BE2C (cell line): ENCODE data around the gene HECA.

Source experiments
- DNase-seq: peaks from one replicate; pipeline ENCODE4 v3.0.0-alpha.2; 2020
- H3K27me3 ChIP-seq: fragments of 250-450 bp; sonication (Bioruptor Pico); 2 replicates; pipeline ENCODE4 v1.5.1; 2020; ENCODE audit warnings: mild to moderate bottlenecking
- H3K36me3 ChIP-seq: fragments of 250-450 bp; sonication (Bioruptor Pico); 2 replicates; pipeline ENCODE4 v1.5.1; 2020; ENCODE audit warnings: mild to moderate bottlenecking
- H3K4me1 ChIP-seq: fragments of 250-450 bp; sonication (Bioruptor Pico); 2 replicates; pipeline ENCODE4 v1.5.1; 2020
- H3K4me3 ChIP-seq: 2 replicates; pipeline ENCODE4 v1.5.1; 2011; ENCODE audit warnings: low read depth, low read length
- H3K9me3 ChIP-seq: fragments of 250-450 bp; sonication (Bioruptor Pico); 2 replicates; pipeline ENCODE4 v1.5.1; 2020
- CTCF ChIP-seq: IDR thresholded peaks from 2 replicates; pipeline ENCODE4 v1.5.1; 2012; ENCODE audit warnings: mild to moderate bottlenecking, low read depth, low read length

The HECA gene

DNA sequence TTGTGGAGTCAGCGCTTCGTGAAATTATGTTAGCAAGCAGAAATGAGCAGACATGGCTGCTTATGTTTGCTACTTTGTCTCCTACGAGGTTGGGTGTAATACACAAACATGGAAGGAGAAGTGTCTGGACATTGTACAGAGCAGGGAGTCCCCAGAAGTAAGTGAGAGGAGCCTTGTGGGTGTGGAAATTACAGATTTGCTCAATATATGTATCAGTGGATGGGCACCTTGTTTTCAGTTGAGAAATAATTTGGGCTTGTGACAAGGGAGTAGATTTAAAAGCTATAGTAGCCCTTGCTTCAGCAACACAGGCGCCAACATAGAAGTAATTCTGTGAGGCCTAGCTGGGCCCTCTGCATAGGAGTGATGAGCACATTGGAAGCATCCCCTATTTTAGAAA is 49.2 kb downstream of the HECA start:
- no peak for DNase-seq
- Histone ChIP-seq H3K27me3 (no peaks in the 10 kb centered on the region), H3K36me3 (no peaks in the 10 kb centered on the region), H3K4me3 (no peak overlapping the region), H3K9me3 (no peaks in the 10 kb centered on the region), H3K4me1 (no peaks in the 10 kb centered on the region)
- TF ChIP-seq CTCF, result no peak

DNA sequence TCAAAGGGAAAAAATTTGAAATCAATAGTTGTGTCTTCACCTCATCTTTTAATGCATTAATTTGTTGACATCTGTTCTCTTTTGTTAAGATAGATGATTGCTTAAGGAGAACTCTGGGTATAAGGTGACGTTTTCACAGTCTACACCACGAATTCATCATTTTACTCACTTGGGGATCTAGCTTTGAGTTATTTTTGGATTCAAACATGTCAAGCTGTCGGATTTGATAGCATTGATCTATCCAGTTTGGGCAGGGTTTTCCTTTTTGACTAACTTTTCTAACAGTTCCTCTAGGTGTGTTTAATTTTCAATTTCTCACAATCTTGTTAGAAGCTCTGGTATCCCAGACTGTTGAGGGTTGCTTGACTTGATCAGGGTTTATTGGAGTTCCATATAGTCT is 49.6 kb downstream of the HECA start:
- H3K36me3 ChIP-seq, result no peaks in the 10 kb centered on the region
- no peak overlapping the region for H3K4me3 ChIP-seq
- no peaks in the 10 kb centered on the region for H3K27me3 ChIP-seq
- H3K4me1 ChIP-seq, result no peaks in the 10 kb centered on the region
- no peak for DNase-seq
- TF ChIP-seq CTCF, result no peak
- H3K9me3 ChIP-seq, result no peaks in the 10 kb centered on the region

DNA sequence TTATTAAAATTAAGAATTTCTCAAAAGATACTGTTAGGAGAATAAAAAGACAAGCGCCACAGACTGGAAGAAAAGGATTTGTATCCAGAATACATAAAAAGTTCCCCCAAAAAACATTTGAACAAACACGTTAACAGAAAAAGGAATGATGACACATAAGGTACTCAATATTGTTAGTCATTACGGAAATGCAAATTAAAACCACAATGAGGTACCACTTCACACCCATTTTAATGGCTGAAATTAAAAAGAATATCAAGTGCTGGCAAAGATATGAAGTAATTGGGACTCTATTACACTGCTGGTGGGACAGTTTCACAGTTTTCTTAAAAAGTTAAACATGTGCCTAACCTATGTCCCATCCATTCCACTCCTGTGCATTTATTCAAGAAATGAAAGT is 51.4 kb downstream of the HECA start:
- Histone ChIP-seq H3K4me1 (no peaks in the 10 kb centered on the region), H3K36me3 (no peaks in the 10 kb centered on the region), H3K4me3 (no peak overlapping the region), H3K27me3 (no peaks in the 10 kb centered on the region), H3K9me3 (no peaks in the 10 kb centered on the region)
- no peak for TF ChIP-seq CTCF
- no peak for DNase-seq

- TF ChIP-seq CTCF, result no peak
These were observed 51.8 kb downstream of the HECA start for GRCh38 chr6:139186692-139187091.

DNA sequence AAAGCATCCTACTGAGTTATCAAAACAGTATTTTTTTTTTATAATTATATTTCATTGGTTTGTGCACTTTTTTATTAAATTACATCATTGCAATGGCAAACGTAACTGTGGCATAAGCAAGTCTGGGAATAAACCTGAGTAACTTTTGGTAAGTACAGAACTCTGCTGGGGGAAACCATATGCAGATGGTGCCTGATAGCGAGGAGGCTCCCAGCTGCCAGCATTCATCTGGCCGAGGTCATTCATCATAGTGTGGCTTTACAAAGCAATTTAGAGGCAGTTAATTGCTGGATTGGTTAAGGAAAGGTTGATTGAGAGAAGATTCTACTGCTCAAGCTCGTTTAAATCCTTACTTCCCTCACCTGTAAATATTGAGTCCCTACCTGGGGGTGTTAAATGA is 52.6 kb downstream of the HECA start:
- Histone ChIP-seq H3K4me3 (no peak overlapping the region), H3K9me3 (no peaks in the 10 kb centered on the region), H3K4me1 (no peaks in the 10 kb centered on the region), H3K36me3 (no peaks in the 10 kb centered on the region), H3K27me3 (no peaks in the 10 kb centered on the region)
- no peak for DNase-seq
- no peak for TF ChIP-seq CTCF

More at GRCh38 chr6:139186692-139187091, 51.8 kb downstream of the HECA start:
- H3K9me3 ChIP-seq, result no peaks in the 10 kb centered on the region
- H3K4me1 ChIP-seq, result no peaks in the 10 kb centered on the region
- H3K4me3 ChIP-seq, result no peak overlapping the region
- no peak for DNase-seq
- no peaks in the 10 kb centered on the region for H3K36me3 ChIP-seq
- H3K27me3 ChIP-seq, result no peaks in the 10 kb centered on the region

GRCh38 chr6:139189665-139190064 is 54.8 kb downstream of the HECA start:
- no peaks in the 10 kb centered on the region for H3K27me3 ChIP-seq
- H3K36me3 ChIP-seq, result no peaks in the 10 kb centered on the region
- H3K9me3 ChIP-seq, result no peaks in the 10 kb centered on the region
- no peaks in the 10 kb centered on the region for H3K4me1 ChIP-seq
- TF ChIP-seq CTCF, result no peak
- no peak overlapping the region for H3K4me3 ChIP-seq
- no peak for DNase-seq
